Mesendoderm (in vitro differentiated cells): ENCODE measurements around the gene GPI.

Source experiments
- DNase-seq: peaks from one replicate; pipeline ENCODE4 v3.0.0; 2013
- H2AK5ac ChIP-seq: 2 replicates; pipeline ENCODE4 v1.6.1; 2013; ENCODE audit warnings: low read length, inconsistent platforms
- H2BK120ac ChIP-seq: 2 replicates; pipeline ENCODE4 v1.6.1; 2013; ENCODE audit warnings: low read depth, mild to moderate bottlenecking, low read length, moderate library complexity, mixed read lengths
- H2BK15ac ChIP-seq: replicated peaks from 2 replicates; pipeline ENCODE4 v1.6.1; 2013; ENCODE audit warnings: low read depth, mild to moderate bottlenecking, moderate library complexity
- H2BK5ac ChIP-seq: 2 replicates; pipeline ENCODE4 v1.6.1; 2013; ENCODE audit warnings: low read length, inconsistent platforms
- H3K18ac ChIP-seq: 2 replicates; pipeline ENCODE4 v1.6.1; 2013; ENCODE audit warnings: mild to moderate bottlenecking, low read length, mixed read lengths
- H3K23ac ChIP-seq: one replicate; pipeline ENCODE4 v1.6.1; 2013; ENCODE audit warnings: low read length
- H3K27ac ChIP-seq: 2 replicates; pipeline ENCODE4 v1.5.1; 2013; ENCODE audit warnings: low read depth, mild to moderate bottlenecking, inconsistent platforms, low read length, moderate library complexity
- H3K27me3 ChIP-seq: 2 replicates; pipeline ENCODE4 v1.6.1; 2013; ENCODE audit warnings: low read length, control low read depth, mild to moderate bottlenecking, inconsistent platforms; ENCODE audit not compliant: insufficient read depth, poor library complexity
- H3K36me3 ChIP-seq: 2 replicates; pipeline ENCODE4 v1.6.1; 2013; ENCODE audit warnings: low read length, inconsistent platforms; ENCODE audit not compliant: control insufficient read depth, insufficient read depth
- H3K4ac ChIP-seq: one replicate; pipeline ENCODE4 v1.6.1; 2013; ENCODE audit warnings: low read depth, mild to moderate bottlenecking, low read length, moderate library complexity
- H3K4me1 ChIP-seq: 2 replicates; pipeline ENCODE4 v1.6.1; 2013; ENCODE audit warnings: low read depth, low read length, inconsistent platforms; ENCODE audit not compliant: control insufficient read depth
- H3K4me2 ChIP-seq: 2 replicates; pipeline ENCODE4 v1.6.1; 2013; ENCODE audit warnings: low read length
- H3K4me3 ChIP-seq: 2 replicates; pipeline ENCODE4 v1.5.1; 2013; ENCODE audit warnings: mild to moderate bottlenecking, low read length
- H3K56ac ChIP-seq: one replicate; pipeline ENCODE4 v1.6.1; 2013; ENCODE audit warnings: low read length
- H3K79me1 ChIP-seq: 2 replicates; pipeline ENCODE4 v1.6.1; 2013; ENCODE audit warnings: low read length, inconsistent platforms
- H3K79me2 ChIP-seq: 2 replicates; pipeline ENCODE4 v1.6.1; 2013; ENCODE audit warnings: mild to moderate bottlenecking, low read length; ENCODE audit not compliant: control insufficient read depth, insufficient read depth
- H3K9ac ChIP-seq: 2 replicates; pipeline ENCODE4 v1.6.1; 2013; ENCODE audit warnings: low read length, inconsistent platforms
- H4K5ac ChIP-seq: one replicate; pipeline ENCODE4 v1.6.1; 2013; ENCODE audit warnings: low read length
- H4K8ac ChIP-seq: one replicate; pipeline ENCODE4 v1.6.1; 2013; ENCODE audit warnings: low read depth, mild to moderate bottlenecking, control low read depth, low read length, moderate library complexity
- WGBS: extraction: QIAGEN DNeasy Blood & Tissue Kit; methylation state at CpG from one replicate; pipeline ENCODE4 v1.1.7; 2013; ENCODE audit warnings: low lambda C conversion rate, missing lambda C conversion rate; ENCODE audit not compliant: insufficient coverage; ENCODE audit errors: extremely low coverage; 5-methylcytosine and 5-hydroxymethylcytosine counted together

The GPI gene

GRCh38 chr19:34353546-34353945 is 11.4 kb upstream of the GPI start:
- no peak overlapping the region for H3K23ac ChIP-seq
- no peak overlapping the region for H2BK5ac ChIP-seq
- no peak overlapping the region for H4K8ac ChIP-seq
- no peak overlapping the region for H2BK15ac ChIP-seq
- H4K5ac ChIP-seq = no peak overlapping the region
- H3K79me2 ChIP-seq = no peaks in the 10 kb centered on the region
- H3K4ac ChIP-seq = no peak overlapping the region
- no peaks in the 10 kb centered on the region for H3K79me1 ChIP-seq
- no peak overlapping the region for H3K4me3 ChIP-seq
- no peak overlapping the region for H3K9ac ChIP-seq
- no peak overlapping the region for H3K27ac ChIP-seq
- no peak overlapping the region for H2BK120ac ChIP-seq
- H2AK5ac ChIP-seq = no peak overlapping the region
- H3K4me1 ChIP-seq = no peaks in the 10 kb centered on the region
- no peak for DNase-seq
- no peak overlapping the region for H3K18ac ChIP-seq
- no peak overlapping the region for H3K4me2 ChIP-seq
- no peak overlapping the region for H3K56ac ChIP-seq
- H3K36me3 ChIP-seq = peaks cover 2% of the 10 kb centered on the region
- no CpG with 5 or more reads among the region's 7 CpGs for WGBS
- H3K27me3 ChIP-seq = no peaks in the 10 kb centered on the region

GRCh38 chr19:34355201-34355600 is 9.8 kb upstream of the GPI start:
- H3K79me2 ChIP-seq = no peaks in the 10 kb centered on the region
- H3K18ac ChIP-seq = no peak overlapping the region
- no peak overlapping the region for H3K27ac ChIP-seq
- H3K4me3 ChIP-seq = no peak overlapping the region
- no peak overlapping the region for H2AK5ac ChIP-seq
- H3K4me1 ChIP-seq = no peaks in the 10 kb centered on the region
- H3K79me1 ChIP-seq = no peaks in the 10 kb centered on the region
- no peak overlapping the region for H4K8ac ChIP-seq
- WGBS = no CpG with 5 or more reads among the region's 8 CpGs
- no peak overlapping the region for H3K23ac ChIP-seq
- H4K5ac ChIP-seq = no peak overlapping the region
- DNase-seq = no peak
- H2BK15ac ChIP-seq = no peak overlapping the region
- no peak overlapping the region for H3K56ac ChIP-seq
- H3K27me3 ChIP-seq = no peaks in the 10 kb centered on the region
- no peak overlapping the region for H3K4me2 ChIP-seq
- H3K9ac ChIP-seq = no peak overlapping the region
- peaks cover 2% of the 10 kb centered on the region for H3K36me3 ChIP-seq
- no peak overlapping the region for H2BK120ac ChIP-seq
- no peak overlapping the region for H3K4ac ChIP-seq
- H2BK5ac ChIP-seq = no peak overlapping the region

GRCh38 chr19:34356875-34357274 is 8.1 kb upstream of the GPI start:
- Histone ChIP-seq H3K36me3 (peaks cover 2% of the 10 kb centered on the region), H4K8ac (no peak overlapping the region), H2BK5ac (no peak overlapping the region), H2AK5ac (no peak overlapping the region), H3K4ac (no peak overlapping the region), H2BK120ac (no peak overlapping the region), H3K4me2 (no peak overlapping the region), H3K79me2 (no peaks in the 10 kb centered on the region), H3K9ac (no peak overlapping the region), H3K56ac (no peak overlapping the region), H2BK15ac (no peak overlapping the region), H3K79me1 (no peaks in the 10 kb centered on the region), H3K27ac (no peak overlapping the region), H3K4me1 (no peaks in the 10 kb centered on the region), H3K27me3 (no peaks in the 10 kb centered on the region), H3K4me3 (no peak overlapping the region), H4K5ac (no peak overlapping the region), H3K18ac (no peak overlapping the region), H3K23ac (no peak overlapping the region)
- no CpG with 5 or more reads among the region's 4 CpGs for WGBS
- DNase-seq = no peak

GRCh38 chr19:34357431-34357830 is 7.6 kb upstream of the GPI start:
- H3K36me3 ChIP-seq = peaks cover 2% of the 10 kb centered on the region
- no peaks in the 10 kb centered on the region for H3K79me2 ChIP-seq
- no CpG with 5 or more reads among the region's 4 CpGs for WGBS

GRCh38 chr19:34359140-34359953 is 5.6 kb upstream of the GPI start:
- no CpG with 5 or more reads among the region's 61 CpGs for WGBS
- peak; percentile 98 for DNase-seq
- Histone ChIP-seq H3K23ac (no peak overlapping the region), H3K4ac (peak overlapping the region; percentile 72), H3K36me3 (no peaks in the 10 kb centered on the region), H4K5ac (peak overlapping the region; percentile 68), H3K4me2 (peak overlapping the region; percentile 51), H3K9ac (peak overlapping the region; percentile 81), H4K8ac (no peak overlapping the region), H2BK5ac (peak overlapping the region; percentile 37), H3K79me2 (no peaks in the 10 kb centered on the region), H2AK5ac (no peak overlapping the region), H2BK120ac (no peak overlapping the region), H2BK15ac (no peak overlapping the region), H3K79me1 (no peaks in the 10 kb centered on the region), H3K4me1 (no peaks in the 10 kb centered on the region), H3K56ac (peak overlapping the region; percentile 87), H3K27me3 (no peaks in the 10 kb centered on the region), H3K18ac (peak overlapping the region; percentile 33), H3K27ac (peak overlapping the region; percentile 55), H3K4me3 (peak overlapping the region; percentile 35)

More at GRCh38 chr19:34357431-34357830, 7.6 kb upstream of the GPI start:
- H2AK5ac ChIP-seq = no peak overlapping the region
- H3K9ac ChIP-seq = no peak overlapping the region
- no peak overlapping the region for H3K4me2 ChIP-seq
- no peaks in the 10 kb centered on the region for H3K79me1 ChIP-seq
- no peak for DNase-seq
- no peak overlapping the region for H3K23ac ChIP-seq
- no peak overlapping the region for H3K18ac ChIP-seq
- H3K56ac ChIP-seq = no peak overlapping the region
- no peaks in the 10 kb centered on the region for H3K4me1 ChIP-seq
- no peak overlapping the region for H3K4ac ChIP-seq
- no peaks in the 10 kb centered on the region for H3K27me3 ChIP-seq
- H2BK5ac ChIP-seq = no peak overlapping the region
- no peak overlapping the region for H2BK120ac ChIP-seq
- no peak overlapping the region for H4K8ac ChIP-seq
- H4K5ac ChIP-seq = no peak overlapping the region
- no peak overlapping the region for H2BK15ac ChIP-seq
- no peak overlapping the region for H3K27ac ChIP-seq
- H3K4me3 ChIP-seq = no peak overlapping the region

- no peak overlapping the region for H4K5ac ChIP-seq
- H3K56ac ChIP-seq = peak overlapping the region; percentile 87
- H3K79me1 ChIP-seq = no peaks in the 10 kb centered on the region
- peak overlapping the region; percentile 72 for H3K4ac ChIP-seq
- H3K4me2 ChIP-seq = no peak overlapping the region
- no peak overlapping the region for H2BK5ac ChIP-seq
- H3K27me3 ChIP-seq = no peaks in the 10 kb centered on the region
- peak overlapping the region; percentile 55 for H3K27ac ChIP-seq
- DNase-seq = no peak
- no peak overlapping the region for H3K4me3 ChIP-seq
- H3K79me2 ChIP-seq = no peaks in the 10 kb centered on the region
- no peak overlapping the region for H4K8ac ChIP-seq
- WGBS = no CpG with 5 or more reads among the region's 7 CpGs
- H2BK15ac ChIP-seq = no peak overlapping the region
- H3K9ac ChIP-seq = peak overlapping the region; percentile 81
- no peaks in the 10 kb centered on the region for H3K36me3 ChIP-seq
- H3K18ac ChIP-seq = peak overlapping the region; percentile 33
- H2BK120ac ChIP-seq = no peak overlapping the region
- H3K23ac ChIP-seq = no peak overlapping the region
- no peaks in the 10 kb centered on the region for H3K4me1 ChIP-seq
- no peak overlapping the region for H2AK5ac ChIP-seq
Measured at GRCh38 chr19:34359954-34360315, 5.1 kb upstream of the GPI start.
